Left ventricle myocardium inferior (tissue), 1 donor: ENCODE results near the gene LIN28A. TPM values are rescaled to one million over a fixed set of nuclear protein-coding genes. Genes with fewer than 3 reads are reported as not detected.

Experiments
- DNase-seq: peaks from one replicate; pipeline ENCODE4 v3.0.0-alpha.2; 2020
- H3K27ac ChIP-seq: fragments of 200-600 bp; replicated peaks from 2 replicates; pipeline ENCODE4 v1.8.0; 2021
- H3K27me3 ChIP-seq: fragments of 200-600 bp; 2 replicates; pipeline ENCODE4 v1.8.0; 2021; ENCODE audit warnings: low read depth
- H3K36me3 ChIP-seq: fragments of 200-600 bp; 2 replicates; pipeline ENCODE4 v1.8.0; 2021
- H3K4me1 ChIP-seq: fragments of 200-600 bp; 2 replicates; pipeline ENCODE4 v1.8.0; 2021
- H3K4me3 ChIP-seq: fragments of 200-600 bp; 2 replicates; pipeline ENCODE4 v1.8.0; 2021; ENCODE audit warnings: mild to moderate bottlenecking, moderate library complexity
- H3K9me3 ChIP-seq: fragments of 200-600 bp; replicated peaks from 2 replicates; pipeline ENCODE4 v1.8.0; 2021
- CTCF ChIP-seq: fragments of 200-600 bp; IDR thresholded peaks from 2 replicates; pipeline ENCODE4 v1.8.0; 2021; ENCODE audit warnings: antibody characterized with exemption, mild to moderate bottlenecking, borderline replicate concordance
- intact Hi-C: fragments of 100-400 bp; cut with micrococcal nuclease; formaldehyde crosslinking; loops from one replicate; pipeline ENCODE4 v1.11.0; 2022
- total RNA-seq: library from RNA; stranded (reverse); fragmentation: NEBNext Ultra II Directional; extraction: Animal tissue kit (Norgen Biotek cat#: 25700); gene quantifications from one replicate; pipeline ENCODE4 v1.2.1, GENCODE V29; 2021
- donor health status: DM: no; HTN: yes; CAD: no; lungs with severe emphysema.

Gene LIN28A
- total RNA-seq, 1 donor from 2014 or later: not detected

GRCh38 chr1:26468911-26469310, 58.3 kb downstream of the LIN28A start:
- Histone ChIP-seq H3K9me3 (no peaks in the 10 kb centered on the region), H3K27me3 (no peaks in the 10 kb centered on the region), H3K4me1 (peaks cover 49% of the 10 kb centered on the region), H3K27ac (peak overlapping the region; percentile 45), H3K36me3 (peaks cover 52% of the 10 kb centered on the region), H3K4me3 (no peak overlapping the region)
- no peak for DNase-seq
- no peak for TF ChIP-seq CTCF
- intact Hi-C loops: no loop called here

- H3K4me3 ChIP-seq: no peak overlapping the region
- no peak for DNase-seq
- H3K27me3 ChIP-seq: no peaks in the 10 kb centered on the region
- H3K4me1 ChIP-seq: peaks cover 55% of the 10 kb centered on the region
- no peak overlapping the region for H3K27ac ChIP-seq
- TF ChIP-seq CTCF: no peak
- H3K36me3 ChIP-seq: peaks cover 52% of the 10 kb centered on the region
- no peaks in the 10 kb centered on the region for H3K9me3 ChIP-seq
- intact Hi-C loops: no loop called here
These were observed 58.9 kb downstream of the LIN28A start for GRCh38 chr1:26469558-26469957.

- H3K9me3 ChIP-seq: no peaks in the 10 kb centered on the region
- H3K4me1 ChIP-seq: peaks cover 58% of the 10 kb centered on the region
- intact Hi-C loops: no loop called here
- TF ChIP-seq CTCF: no peak
- peak overlapping the region; percentile 99 for H3K27ac ChIP-seq
- H3K27me3 ChIP-seq: no peaks in the 10 kb centered on the region
- peaks cover 46% of the 10 kb centered on the region for H3K36me3 ChIP-seq
- H3K4me3 ChIP-seq: peak overlapping the region; percentile 97
- DNase-seq: no peak
These were observed 60.4 kb downstream of the LIN28A start for GRCh38 chr1:26470878-26471497.

- Histone ChIP-seq H3K9me3 (no peaks in the 10 kb centered on the region), H3K36me3 (peaks cover 44% of the 10 kb centered on the region), H3K4me1 (peaks cover 58% of the 10 kb centered on the region), H3K27me3 (no peaks in the 10 kb centered on the region), H3K27ac (peak overlapping the region; percentile 99), H3K4me3 (peak overlapping the region; percentile 97)
- no peak for TF ChIP-seq CTCF
- peak; percentile 65 for DNase-seq
- intact Hi-C loops: no loop called here
These were observed 61.1 kb downstream of the LIN28A start for GRCh38 chr1:26471498-26472319.

- DNase-seq: peak; percentile 89
- no peak for TF ChIP-seq CTCF
- Histone ChIP-seq H3K4me3 (peak within 1 kb of the TSS; percentile 97), H3K27me3 (no peaks in the 10 kb centered on the region), H3K4me1 (peaks cover 58% of the 10 kb centered on the region), H3K27ac (peak within 1 kb of the TSS; percentile 99), H3K36me3 (peaks cover 45% of the 10 kb centered on the region), H3K9me3 (no peaks in the 10 kb centered on the region)
- intact Hi-C loops: no loop called here
These were observed 61.8 kb downstream of the LIN28A start, which contains the start of gene HMGN2 for GRCh38 chr1:26472320-26472900. Gene HMGN2, plus strand, starts transcription at chr1:26472440. Its CDS starts 173 bp downstream, at chr1:26472613.
